Measurements from ENCODE around the gene MYBPC2.
A peak's percentile ranks its signal among the peaks of the same experiment; 100 is the strongest.
"Not testable (repeated sequence)": the region's sequence is repeated elsewhere in the genome, so short reads cannot be mapped to it uniquely, and the experiment has no call there.

MYBPC2 gene

DNA sequence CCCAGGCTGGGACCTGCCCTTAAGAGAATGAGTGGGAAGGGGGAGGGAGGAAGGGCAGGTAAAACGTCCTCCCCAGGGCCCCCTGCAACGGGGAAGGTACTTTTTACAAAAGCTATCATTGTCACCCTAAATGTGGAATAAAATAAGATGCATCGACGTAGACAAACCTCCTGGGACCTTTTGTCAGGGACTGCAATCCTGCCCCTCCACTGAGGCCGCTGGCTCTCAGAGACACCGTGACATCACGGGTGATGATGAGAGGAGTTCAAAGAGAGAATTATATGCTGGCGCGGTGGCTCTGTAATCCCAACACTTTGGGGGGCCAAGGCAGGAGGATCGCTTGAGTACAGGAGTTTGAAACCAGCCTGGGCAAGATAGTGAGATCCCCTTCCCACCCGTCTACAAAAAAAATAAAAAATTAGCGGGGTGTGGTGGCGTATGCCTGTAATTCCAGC is 1.8 kb upstream of the MYBPC2 start:
- no peak for DNase-seq

DNA sequence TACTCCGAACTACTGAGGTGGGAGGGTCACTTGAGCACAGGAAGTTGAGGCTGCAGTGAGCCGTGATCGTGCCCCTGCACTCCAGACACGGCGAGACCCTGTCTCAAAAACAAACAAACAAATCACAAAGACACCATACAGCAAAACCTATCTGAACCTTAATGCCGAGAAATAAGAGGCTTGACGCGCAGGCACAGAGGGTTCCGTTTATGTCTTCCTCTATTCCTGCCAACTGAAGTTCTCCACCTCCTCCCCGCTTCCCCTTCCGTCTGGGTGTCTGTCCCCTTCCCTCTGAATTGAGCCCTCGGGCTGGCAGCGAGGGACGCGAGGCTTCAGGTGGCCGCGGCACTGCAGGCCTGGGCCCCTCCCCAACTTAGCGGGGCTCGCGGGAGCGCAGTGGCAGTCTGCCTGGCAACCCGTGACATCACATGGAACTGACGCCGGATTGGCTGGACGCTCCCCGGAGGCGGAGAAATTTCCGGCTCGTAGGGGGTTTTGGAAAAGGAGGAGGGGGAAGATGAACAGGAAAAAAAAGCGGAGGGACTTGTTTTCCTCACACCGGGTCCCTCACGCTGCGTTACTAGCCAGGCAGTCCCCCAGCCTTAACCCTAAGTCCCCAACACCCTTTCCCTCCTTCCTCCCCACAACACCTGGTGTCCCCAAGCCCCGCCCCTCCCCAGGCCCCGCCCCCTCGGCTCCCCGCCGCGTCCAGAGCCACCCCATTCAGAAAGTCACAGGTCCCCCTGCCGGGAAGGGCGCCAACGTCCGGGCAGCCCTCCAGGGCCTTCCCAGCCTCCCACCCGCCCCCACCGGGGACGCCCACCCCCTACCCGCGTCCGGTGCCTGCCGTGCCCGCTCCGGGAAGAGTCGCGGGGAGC is 1.1 kb upstream of the MYBPC2 start:
- DNase-seq = peak; percentile 79

DNA sequence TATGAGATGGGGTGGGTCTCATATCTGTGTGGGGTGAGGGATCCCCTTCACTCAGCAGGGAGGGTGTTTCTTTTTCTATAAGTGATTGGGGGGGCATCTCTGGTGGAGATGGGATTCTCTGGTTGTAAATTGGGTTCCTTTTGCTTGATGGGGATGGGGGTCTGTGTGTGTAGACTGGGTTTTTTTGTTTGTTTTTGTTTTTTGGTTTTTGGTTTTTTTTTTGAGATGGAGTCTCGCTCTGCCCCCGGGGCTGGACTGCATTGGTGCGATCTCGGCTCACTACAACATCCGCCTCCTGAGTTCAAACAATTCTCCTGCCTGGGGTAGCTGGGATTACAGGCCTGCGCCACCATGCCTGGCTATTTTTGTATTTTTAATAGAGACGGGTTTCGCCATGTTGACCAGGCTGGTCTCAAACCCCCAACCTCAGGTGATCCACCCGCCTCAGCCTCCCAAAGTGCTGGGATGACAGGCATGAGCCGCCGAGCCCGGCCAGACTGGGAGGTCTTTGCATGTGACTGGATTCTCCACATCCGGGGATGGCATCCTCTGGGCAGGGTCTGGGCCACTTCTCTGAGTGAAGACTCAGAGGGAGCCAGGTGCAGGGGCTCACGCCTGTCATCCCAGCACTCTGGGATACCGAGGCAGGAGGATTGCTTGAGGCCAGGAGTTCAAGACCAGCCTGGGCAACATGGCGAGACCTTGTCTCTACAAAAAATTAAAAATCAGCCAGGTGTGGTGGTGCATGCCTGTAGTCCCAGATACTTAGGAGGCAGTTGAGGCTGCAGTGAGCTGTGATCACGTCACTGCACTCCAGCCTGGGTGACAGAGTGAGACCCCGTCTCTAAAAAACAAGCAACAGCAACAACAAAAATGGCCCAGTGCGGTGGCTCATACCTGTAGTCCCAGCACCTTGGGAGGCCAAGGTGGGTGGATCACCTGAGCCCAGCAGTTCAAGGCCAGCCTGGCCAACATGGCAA is 799 bp downstream of the MYBPC2 start:
- DNase-seq = no peak

- DNase-seq = no peak
Observed at GRCh38 chr19:50434525-50434924, 1.8 kb downstream of the MYBPC2 start.

DNA sequence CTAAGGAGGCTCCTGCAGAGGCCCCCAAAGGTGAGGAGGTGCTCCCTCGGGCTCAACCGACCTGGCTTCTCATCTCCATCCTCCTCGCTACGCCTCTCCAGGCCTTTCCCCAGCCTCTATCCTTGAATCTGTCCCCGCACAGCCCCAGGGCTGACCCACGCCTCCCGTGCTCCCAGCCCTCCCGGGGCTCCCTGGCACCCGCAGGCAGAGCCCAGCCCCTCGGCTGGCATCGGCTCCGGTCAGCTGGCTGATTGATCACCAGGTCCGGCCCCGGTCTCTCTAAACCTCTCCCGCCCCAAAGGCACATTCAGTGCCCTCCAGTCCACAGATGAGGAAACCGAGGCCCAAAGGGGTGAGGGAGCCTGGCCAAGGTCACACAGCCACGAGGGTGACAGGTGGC is 2.5 kb downstream of the MYBPC2 start:
- no peak for DNase-seq

DNA sequence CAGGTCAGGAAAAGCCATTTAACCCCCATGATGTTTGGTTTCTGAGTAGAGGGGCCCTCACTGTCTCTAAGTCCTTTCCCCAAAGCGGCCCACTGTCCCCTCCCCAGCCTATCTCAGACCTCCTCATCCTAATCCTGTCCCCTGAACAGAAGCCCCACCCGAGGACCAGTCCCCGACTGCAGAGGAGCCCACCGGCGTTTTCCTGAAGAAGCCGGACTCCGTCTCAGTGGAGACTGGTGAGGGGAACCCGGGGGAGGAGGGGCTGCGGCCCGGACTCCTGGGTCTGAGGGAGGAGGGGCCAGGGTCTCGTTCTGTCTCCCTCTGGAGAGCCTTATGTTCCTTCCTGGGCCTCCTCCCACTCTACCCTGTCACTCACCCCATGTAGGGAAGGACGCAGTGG is 2.9 kb downstream of the MYBPC2 start:
- no peak for DNase-seq

GRCh38 chr19:50437862-50438449 is 5.3 kb downstream of the MYBPC2 start:
- DNase-seq = no peak

GRCh38 chr19:50439130-50439529 is 6.4 kb downstream of the MYBPC2 start:
- DNase-seq = not testable (repeated sequence)

DNA sequence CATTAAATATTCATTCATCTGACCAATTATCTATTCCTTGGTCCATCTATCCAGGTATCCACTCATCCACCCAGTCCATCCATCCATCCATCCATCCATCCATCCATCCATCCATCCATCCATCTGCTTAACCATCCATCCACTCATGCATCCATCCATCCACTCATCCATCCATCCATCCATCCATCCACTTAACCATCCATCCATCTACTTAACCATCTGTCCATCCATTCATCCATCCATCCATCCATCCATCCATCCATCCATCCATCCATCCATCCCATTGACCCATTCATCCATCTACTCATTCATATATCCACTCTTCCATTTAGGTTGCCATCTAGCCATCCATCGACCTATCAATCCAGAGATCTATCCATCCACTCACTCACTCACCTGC is 11.4 kb downstream of the MYBPC2 start:
- DNase-seq = no peak

- DNase-seq = no peak
Observed at GRCh38 chr19:50447053-50447452, 14.4 kb downstream of the MYBPC2 start.

DNA sequence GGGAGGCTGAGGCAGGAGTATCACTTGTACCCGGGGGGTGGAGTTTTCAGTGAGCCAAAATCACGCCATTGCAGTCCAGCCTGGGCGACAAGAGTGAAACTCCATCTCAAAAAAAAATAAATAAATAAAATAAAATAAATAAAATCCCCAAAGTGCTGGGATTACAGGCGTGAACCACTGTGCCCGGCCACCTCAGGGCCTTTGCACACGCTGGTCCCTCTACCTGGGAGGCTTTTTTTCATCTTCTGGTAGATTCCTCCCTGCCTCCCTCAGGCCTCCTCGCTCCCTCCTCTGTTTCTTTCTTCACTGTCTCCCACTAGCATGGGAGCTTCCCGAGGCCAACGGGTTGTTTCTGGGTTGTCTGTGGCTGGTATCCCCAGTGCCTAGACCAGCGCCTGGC is 15.1 kb downstream of the MYBPC2 start:
- no peak for DNase-seq

- no peak for DNase-seq
Observed at GRCh38 chr19:50449236-50449899, 16.7 kb downstream of the MYBPC2 start.

DNA sequence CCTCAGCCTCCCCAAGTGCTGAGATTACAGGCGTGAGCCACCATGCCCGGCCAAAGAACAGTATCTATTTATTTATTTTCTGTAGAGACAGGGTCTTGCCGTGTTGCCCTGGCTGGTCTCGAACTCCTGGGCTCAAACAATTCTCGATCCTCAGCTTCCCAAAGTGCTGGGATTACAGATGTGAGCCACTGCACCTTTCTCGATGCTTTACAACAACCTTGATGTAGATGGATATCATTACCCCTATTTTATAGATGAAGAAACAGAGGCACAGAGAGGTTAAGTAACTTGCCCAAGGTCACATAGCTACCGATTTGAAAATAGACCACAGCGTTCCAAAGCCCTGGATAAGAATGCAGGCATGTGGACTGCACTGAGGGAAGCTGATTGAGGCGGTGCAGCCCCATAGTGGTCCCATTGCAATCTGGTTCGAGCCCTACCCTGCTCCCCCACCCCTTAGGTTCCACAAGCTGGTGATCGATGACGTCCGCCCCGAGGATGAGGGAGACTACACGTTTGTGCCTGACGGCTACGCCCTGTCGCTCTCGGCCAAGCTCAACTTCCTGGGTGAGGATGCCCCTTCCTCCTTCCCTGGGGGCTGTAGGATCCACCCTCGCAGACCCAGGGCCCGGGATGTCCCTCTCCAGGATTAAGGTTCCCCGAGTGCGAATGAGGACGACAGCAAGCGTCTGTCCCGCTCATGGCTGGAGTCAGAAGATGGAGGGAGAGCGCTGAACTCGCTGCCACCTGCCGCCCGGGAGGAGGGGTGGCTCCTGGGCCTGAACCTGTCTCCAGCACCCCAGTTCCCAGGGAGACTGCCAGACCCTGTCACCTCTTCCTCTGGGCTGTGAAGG is 17.9 kb downstream of the MYBPC2 start:
- no peak for DNase-seq

- DNase-seq = no peak
Observed at GRCh38 chr19:50451223-50451534, 18.5 kb downstream of the MYBPC2 start.

DNA sequence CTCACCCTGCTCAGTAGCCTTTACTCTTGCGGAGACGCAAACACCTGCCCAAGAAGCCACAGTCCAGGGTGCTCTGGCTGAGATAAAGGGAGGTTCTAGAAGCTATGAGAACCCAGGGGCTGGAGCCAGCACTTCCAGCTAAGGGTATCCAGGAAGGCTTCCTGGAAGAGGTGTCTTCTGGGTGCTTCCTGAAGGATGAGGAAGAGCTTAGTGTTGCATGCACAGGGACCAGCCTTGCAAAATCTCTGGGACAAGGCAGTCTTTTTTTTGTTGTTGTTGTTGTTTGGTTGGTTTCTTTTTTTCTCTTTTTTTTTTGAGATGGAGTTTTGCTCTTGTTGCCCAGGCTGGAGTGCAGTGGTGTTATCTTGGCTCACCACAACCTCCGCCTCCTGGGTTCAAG is 20.6 kb downstream of the MYBPC2 start:
- DNase-seq = no peak

DNA sequence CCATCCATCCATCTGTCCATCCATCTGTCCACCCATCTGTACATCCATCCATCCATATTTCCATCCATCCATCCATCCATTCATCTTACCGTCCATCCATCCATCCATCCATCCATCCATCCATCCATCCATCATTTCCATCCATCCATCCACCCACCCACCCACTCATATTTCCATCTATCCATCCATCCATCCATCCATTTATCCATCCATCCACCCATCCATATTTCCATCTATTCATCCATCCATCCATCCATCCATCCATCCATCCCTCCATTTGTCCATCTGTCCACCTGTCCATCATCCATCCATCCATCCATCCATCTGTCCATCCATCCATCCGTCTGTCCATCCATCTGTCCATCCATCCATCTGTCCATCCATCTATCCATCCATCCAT is 23.3 kb downstream of the MYBPC2 start:
- DNase-seq = no peak

DNA sequence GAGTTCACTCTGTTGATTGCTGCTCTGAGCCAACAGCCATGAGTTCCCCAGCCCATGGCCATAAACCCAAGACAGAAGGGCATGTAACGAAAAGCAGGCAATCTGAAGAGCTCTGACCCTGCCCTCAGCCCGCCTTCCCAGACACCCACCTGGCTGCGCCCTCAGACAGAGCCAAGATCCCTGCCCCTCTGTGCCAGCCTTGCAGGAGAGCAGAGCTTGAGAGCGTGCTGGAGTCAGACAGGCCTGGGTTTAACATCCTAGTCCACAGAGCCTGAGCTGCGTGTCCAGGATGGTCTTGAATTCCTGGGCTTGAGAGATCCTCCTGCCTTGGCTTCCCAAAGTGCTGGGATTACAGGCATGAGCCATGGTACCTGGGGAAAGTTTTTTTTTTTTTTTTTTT is 24.6 kb downstream of the MYBPC2 start:
- no peak for DNase-seq

DNA sequence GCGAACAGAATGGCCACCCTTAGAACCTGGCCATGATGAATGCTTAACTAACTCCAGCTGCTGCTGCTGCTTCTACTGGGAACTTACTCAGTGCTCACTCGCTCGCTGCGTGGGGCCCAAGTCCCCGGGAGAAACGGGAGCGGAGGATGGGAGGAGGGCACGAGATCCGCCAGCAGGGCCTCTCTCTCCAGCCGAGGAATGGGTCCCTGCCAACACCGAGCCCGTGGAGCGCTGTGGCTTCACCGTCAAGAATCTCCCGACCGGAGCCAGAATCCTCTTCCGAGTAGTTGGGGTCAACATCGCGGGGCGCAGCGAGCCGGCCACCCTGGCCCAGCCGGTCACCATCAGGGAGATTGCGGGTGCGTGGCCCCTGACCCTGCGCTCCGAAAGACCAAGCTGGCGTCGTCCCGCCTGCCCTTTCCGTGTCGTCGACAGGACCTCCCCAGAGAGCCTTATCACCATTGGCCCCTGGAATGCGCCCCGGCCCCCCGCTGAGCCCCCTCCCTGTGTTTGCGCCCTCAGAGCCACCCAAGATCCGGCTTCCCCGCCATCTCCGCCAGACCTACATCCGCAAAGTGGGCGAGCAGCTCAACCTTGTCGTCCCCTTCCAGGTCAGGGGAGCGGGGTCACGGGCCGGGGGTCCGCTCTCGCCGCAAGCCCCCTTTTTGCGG is 25.8 kb downstream of the MYBPC2 start:
- no peak for DNase-seq

DNA sequence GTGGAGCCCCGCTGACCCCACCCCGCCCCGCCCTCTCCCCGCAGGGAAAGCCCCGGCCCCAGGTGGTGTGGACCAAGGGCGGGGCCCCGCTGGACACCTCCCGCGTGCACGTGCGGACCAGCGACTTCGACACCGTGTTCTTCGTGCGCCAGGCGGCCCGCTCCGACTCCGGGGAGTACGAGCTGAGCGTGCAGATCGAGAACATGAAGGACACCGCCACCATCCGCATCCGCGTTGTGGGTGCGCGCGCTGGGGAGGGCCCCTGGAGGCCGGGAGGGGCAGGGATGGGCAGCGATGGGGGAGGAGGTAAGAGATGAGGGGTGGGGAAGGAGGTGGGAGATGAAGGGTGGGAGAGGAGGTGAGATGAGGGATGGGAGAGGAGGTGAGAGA is 26.4 kb downstream of the MYBPC2 start:
- DNase-seq = no peak

- DNase-seq = no peak
Observed at GRCh38 chr19:50459638-50460037, 26.9 kb downstream of the MYBPC2 start.

- DNase-seq = no peak
Observed at GRCh38 chr19:50460161-50460765, 27.6 kb downstream of the MYBPC2 start.
